Esophagus muscularis mucosa (tissue), 4 donors: ENCODE measurements around the gene GFAP. TPM values are rescaled to one million over a fixed set of nuclear protein-coding genes. Genes with fewer than 3 reads are reported as not detected.

Source experiments
- DNase-seq: peaks from one replicate; pipeline ENCODE4 v3.0.0-alpha.2; 2017; ENCODE audit errors: extremely low spot score
- H3K27ac ChIP-seq, 4 donors: fragments of 200-600 bp; sonication (generic); replicated peaks in 1 of 4; 1 replicate in 3 of 4; 2 replicates in 1 of 4; pipeline ENCODE4 v1.5.1; 2016 to 2019; ENCODE audit warnings: mild to moderate bottlenecking in 1 of 4
- H3K27me3 ChIP-seq, 4 donors: fragments of 200-600 bp; sonication (generic); one replicate each; pipeline versions ENCODE4 v1.5.1 to v1.6.0; 2016 to 2019
- H3K36me3 ChIP-seq, 4 donors: fragments of 200-600 bp; sonication (generic); one replicate each; pipeline ENCODE4 v1.5.1; 2016 to 2019
- H3K4me1 ChIP-seq, 4 donors: fragments of 200-600 bp; sonication (generic); one replicate each; pipeline ENCODE4 v1.5.1; 2016 to 2019
- H3K4me3 ChIP-seq, 4 donors: fragments of 200-600 bp; sonication (generic); 1 replicate in 2 of 4; 2 replicates in 2 of 4; pipeline ENCODE4 v1.5.1; 2016 to 2019; ENCODE audit warnings: mild to moderate bottlenecking in 4 of 4, moderate library complexity in 1 of 4
- H3K9me3 ChIP-seq, 4 donors: fragments of 200-600 bp; sonication (generic); 1 replicate in 3 of 4; 2 replicates in 1 of 4; pipeline ENCODE4 v1.5.1; 2016 to 2019
- CTCF ChIP-seq, 3 experiments: fragments of 200-600 bp in 2 of 3; fragments of 450-650 bp in 1 of 3; sonication (generic) in 2 of 3; IDR thresholded peaks; one replicate each; pipeline ENCODE4 v1.5.1; 2017 to 2019; ENCODE audit warnings: antibody characterized with exemption in 3 of 3, mild to moderate bottlenecking in 2 of 3, moderate library complexity in 1 of 3
- EP300 ChIP-seq: sonication (generic); formaldehyde crosslinking; IDR thresholded peaks from one replicate; pipeline ENCODE4 v1.6.1; 2017; ENCODE audit warnings: antibody characterized with exemption
- POLR2A ChIP-seq: fragments of 450-650 bp; IDR thresholded peaks from one replicate; pipeline ENCODE4 v1.6.1; 2017; ENCODE audit warnings: antibody characterized with exemption, moderate library complexity, mild to moderate bottlenecking, low read depth
- POLR2AphosphoS5 ChIP-seq, 2 donors: sonication (generic); formaldehyde crosslinking; IDR thresholded peaks; one replicate each; pipeline ENCODE4 v1.6.1; 2017; ENCODE audit warnings: antibody characterized with exemption in 2 of 2
- WGBS: methylation state at CpG from one replicate; pipeline ENCODE4 v1.1.5; 2018; 5-methylcytosine and 5-hydroxymethylcytosine counted together
- intact Hi-C: fragments of 100-400 bp; cut with DNase I; formaldehyde crosslinking; loops from one replicate; pipeline ENCODE4 v1.15.1; 2023
- total RNA-seq, 4 donors: library from RNA; depleted of rRNA; stranded (reverse); fragments of >200 nt; gene quantifications; one replicate each; pipeline versions ENCODE4 v1.1.0 to v1.2.1, GENCODE V29; 2016

GFAP gene
- total RNA-seq, 4 donors from 2014 or later: 1.2 to 2.8 TPM; not detected in 2

DNA sequence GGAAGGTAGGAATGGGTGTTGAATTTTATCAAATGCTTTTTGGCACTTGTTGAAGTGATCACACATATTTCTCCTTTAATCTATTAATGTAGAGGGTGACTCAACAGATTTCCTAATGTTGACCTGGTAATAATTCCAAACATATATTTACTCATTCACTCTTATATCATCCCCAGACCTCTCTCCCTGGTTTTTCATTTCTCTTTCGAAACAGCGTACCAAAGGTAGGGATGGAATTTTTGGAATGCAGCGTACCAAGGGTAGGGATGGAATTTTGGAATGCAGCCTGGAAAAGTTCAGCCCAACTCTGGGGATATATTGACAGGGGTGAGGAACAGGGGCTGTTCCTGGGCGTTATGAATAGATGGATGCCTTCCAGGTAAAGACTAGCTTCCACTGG is 25.0 kb upstream of the GFAP start:
- H3K4me1 ChIP-seq: peaks cover 0 to 12% (median 10%) of the 10 kb centered on the region in 4 donors
- no peak overlapping the region for H3K4me3 ChIP-seq
- no peaks in the 10 kb centered on the region for H3K36me3 ChIP-seq
- peaks cover 0 to 4% (median 0%) of the 10 kb centered on the region in 4 donors for H3K27me3 ChIP-seq
- TF ChIP-seq POLR2AphosphoS5 (IDR thresholded peaks at IDR 0.05) (no peak), CTCF (IDR thresholded peaks at IDR 0.05) (no peak), EP300 (no peak), POLR2A (no peak)
- DNase-seq: no peak
- WGBS: 42% methylated on average over 4 of the region's 4 CpGs
- no peaks in the 10 kb centered on the region for H3K9me3 ChIP-seq
- intact Hi-C loops: no loop called here
- no peak overlapping the region for H3K27ac ChIP-seq

- TF ChIP-seq POLR2A (no peak), EP300 (no peak), CTCF (IDR thresholded peaks at IDR 0.05) (no peak), POLR2AphosphoS5 (IDR thresholded peaks at IDR 0.05) (no peak)
- Histone ChIP-seq H3K36me3 (no peaks in the 10 kb centered on the region), H3K4me1 (peaks cover 0 to 6% (median 5%) of the 10 kb centered on the region in 4 donors), H3K27ac (no peak overlapping the region), H3K9me3 (no peaks in the 10 kb centered on the region), H3K4me3 (no peak overlapping the region), H3K27me3 (no peaks in the 10 kb centered on the region)
- intact Hi-C loops: no loop called here
- DNase-seq: no peak
- WGBS: 97% methylated on average over 9 of the region's 9 CpGs
Observed at GRCh38 chr17:44935116-44935515, 19.8 kb upstream of the GFAP start.

DNA sequence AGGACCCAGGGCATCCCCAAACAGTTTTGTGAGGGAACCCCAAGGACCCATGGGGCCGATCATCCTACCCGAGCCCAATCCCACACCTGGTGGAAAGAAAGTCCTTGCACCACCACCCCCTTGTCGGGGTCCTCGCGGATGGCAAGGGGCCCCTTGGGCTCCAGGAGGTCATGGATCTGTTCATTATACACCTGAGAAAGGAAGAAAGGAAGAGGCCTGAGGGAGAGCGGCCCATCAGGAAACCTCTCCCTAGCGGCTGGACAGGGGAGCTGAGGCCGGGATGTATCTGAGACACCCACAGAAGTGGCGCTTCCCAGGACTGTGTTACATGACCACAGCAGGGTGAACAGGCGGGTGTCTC is 19.4 kb upstream of the GFAP start:
- Histone ChIP-seq H3K9me3 (no peaks in the 10 kb centered on the region), H3K36me3 (no peaks in the 10 kb centered on the region), H3K4me3 (no peak overlapping the region), H3K27me3 (no peaks in the 10 kb centered on the region), H3K4me1 (peaks cover 0 to 3% (median under 1%) of the 10 kb centered on the region in 4 donors), H3K27ac (no peak overlapping the region)
- no peak for DNase-seq
- intact Hi-C loops: no loop called here
- WGBS: 93% methylated on average over 8 of the region's 10 CpGs
- no peak for TF ChIP-seq POLR2A
- TF ChIP-seq POLR2AphosphoS5 (IDR thresholded peaks at IDR 0.05): no peak
- TF ChIP-seq CTCF (IDR thresholded peaks at IDR 0.05): no peak
- no peak for TF ChIP-seq EP300

DNA sequence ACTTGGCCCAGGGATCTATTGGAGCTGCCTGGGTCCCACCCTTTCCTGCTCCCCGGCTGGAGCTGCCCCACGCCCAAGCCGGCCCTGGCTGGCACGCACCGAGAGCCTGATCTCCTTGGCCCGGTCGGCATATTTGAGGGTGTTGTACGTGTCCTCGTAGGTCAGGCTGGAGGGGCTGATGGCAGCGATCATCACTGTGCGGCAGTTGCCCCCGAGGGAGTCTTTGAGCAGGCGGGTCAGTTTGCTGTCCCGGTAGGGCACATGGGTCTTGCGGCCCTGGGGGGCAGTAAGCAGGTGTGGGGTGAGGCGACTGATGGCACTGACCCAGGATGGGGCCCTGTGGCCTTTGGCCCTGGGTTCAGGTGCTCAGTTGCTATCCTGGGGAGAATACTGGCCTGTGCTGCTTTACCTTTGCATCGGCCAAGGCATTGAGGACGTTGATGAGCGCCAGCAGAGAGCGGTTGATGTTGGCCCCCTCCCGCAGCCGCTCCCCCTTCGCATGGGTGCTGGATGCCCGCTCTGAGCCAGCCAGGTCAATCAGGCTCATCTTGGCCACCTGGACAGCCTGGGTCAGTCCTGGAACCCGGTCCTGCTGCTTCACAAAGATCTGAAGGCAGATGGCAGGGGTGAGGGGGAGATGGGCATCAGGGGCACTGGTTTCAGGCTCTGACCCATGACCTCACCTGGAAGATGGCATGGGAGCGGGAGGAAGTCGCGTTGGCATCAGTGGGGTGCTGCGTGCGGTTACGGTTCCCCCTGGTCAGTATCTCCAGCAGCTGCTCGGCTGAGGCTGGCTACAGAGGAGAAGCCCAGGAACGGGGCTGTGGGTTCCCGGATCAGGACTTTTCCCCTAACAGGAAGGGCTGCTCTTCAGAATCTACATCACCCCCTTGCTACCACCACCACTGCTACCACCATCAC is 18.8 kb upstream of the GFAP start:
- 98% methylated on average over 32 of the region's 34 CpGs for WGBS
- H3K4me3 ChIP-seq: no peak overlapping the region
- no peaks in the 10 kb centered on the region for H3K9me3 ChIP-seq
- TF ChIP-seq POLR2A (no peak), EP300 (no peak), POLR2AphosphoS5 (IDR thresholded peaks at IDR 0.05) (no peak), CTCF (IDR thresholded peaks at IDR 0.05) (no peak)
- intact Hi-C loops: no loop called here
- H3K4me1 ChIP-seq: no peaks in the 10 kb centered on the region
- H3K27ac ChIP-seq: no peak overlapping the region
- H3K27me3 ChIP-seq: no peaks in the 10 kb centered on the region
- no peaks in the 10 kb centered on the region for H3K36me3 ChIP-seq
- no peak for DNase-seq
